Left lobe of liver (tissue), 2 donors: ENCODE data around the gene ZNF576. TPM values are rescaled to one million over a fixed set of nuclear protein-coding genes. Genes with fewer than 3 reads are reported as not detected.
"Not testable (repeated sequence)": the region's sequence is repeated elsewhere in the genome, so short reads cannot be mapped to it uniquely, and the experiment has no call there.

Experiments
- ATAC-seq: fragments of 200-7000 bp; cut with Tn5 transposase; one replicate; pipeline ENCODE4 v1.9.1; 2020; ENCODE audit warnings: mild to moderate bottlenecking, moderate library complexity
- DNase-seq: peaks from one replicate; pipeline ENCODE4 v3.0.0-alpha.2; 2020; ENCODE audit warnings: low spot score
- total RNA-seq: library from RNA; stranded (reverse); gene quantifications from one replicate; pipeline ENCODE4 v1.2.1, GENCODE V29; 2021
- donor health status: DM: no; HTN: no; CAD: no; lungs with moderate emphysema.
- donor health status: DM: no; HTN: yes; CAD: no.

ZNF576 gene
- total RNA-seq: 7.7 TPM

GRCh38 chr19:43595999-43596841, at the start of gene ZNF576, which contains the start of gene IRGQ:
Gene ZNF576, plus strand, starts transcription at chr19:43596595. Its CDS starts 514 bp downstream, at chr19:43597109.
Gene IRGQ, minus strand, starts transcription at chr19:43596134. Its CDS starts 796 bp downstream, at chr19:43595338.
- ATAC-seq (peak; percentile 91), DNase-seq (peak; percentile 100)

DNA sequence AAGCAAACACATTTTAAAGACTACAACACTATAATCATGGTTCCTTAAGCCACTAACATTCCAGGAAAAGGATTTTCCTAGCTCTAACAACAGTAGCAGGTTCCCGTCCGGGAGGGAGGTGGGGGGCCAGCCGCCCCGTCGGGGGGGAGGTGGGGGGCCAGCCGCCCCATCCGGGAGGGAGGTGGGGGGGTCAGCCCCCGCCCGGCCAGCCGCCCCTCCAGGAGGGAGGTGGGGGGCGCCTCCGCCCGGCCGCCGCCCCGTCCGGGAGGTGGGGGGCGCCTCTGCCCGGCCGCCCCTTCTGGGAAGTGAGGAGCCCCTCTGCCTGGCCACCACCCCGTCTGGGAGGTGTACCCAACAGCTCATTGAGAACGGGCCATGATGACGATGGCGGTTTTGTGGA, 48.5 kb upstream of the ZNF576 start:
- DNase-seq, ATAC-seq: not testable (repeated sequence)

GRCh38 chr19:43548706-43549105, 47.7 kb upstream of the ZNF576 start:
- ATAC-seq (no peak), DNase-seq (no peak)

- ATAC-seq (no peak), DNase-seq (no peak)
Measured at GRCh38 chr19:43551399-43552197, 44.8 kb upstream of the ZNF576 start.

GRCh38 chr19:43552198-43552450, 44.3 kb upstream of the ZNF576 start:
- ATAC-seq (no peak), DNase-seq (no peak)

GRCh38 chr19:43552616-43553015, 43.8 kb upstream of the ZNF576 start:
- no peak for ATAC-seq
- DNase-seq: no peak

DNA sequence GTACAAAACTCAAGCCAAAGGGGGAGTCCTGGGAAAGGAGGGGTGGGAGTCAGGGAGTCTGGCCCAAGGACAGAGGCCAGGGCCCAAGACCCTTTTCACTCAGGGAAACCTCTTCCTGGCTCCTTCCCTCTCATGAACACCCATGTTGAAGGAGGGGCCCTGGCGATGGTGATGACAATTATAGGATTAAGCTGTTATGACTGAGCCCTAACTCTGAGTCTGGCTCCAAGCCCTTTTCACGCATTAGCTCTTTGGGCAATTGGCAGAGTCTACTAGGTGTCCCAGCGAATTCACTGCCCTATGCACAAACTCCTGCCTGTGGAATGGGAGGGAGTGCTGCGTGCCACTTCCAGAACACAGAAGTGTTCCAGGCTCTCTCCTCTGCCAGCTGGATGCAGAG, 42.7 kb upstream of the ZNF576 start:
- no peak for ATAC-seq

GRCh38 chr19:43554317-43554895, 42.0 kb upstream of the ZNF576 start:
- ATAC-seq: no peak
- DNase-seq: no peak

More for the DNA sequence above, 42.7 kb upstream of the ZNF576 start:
- no peak for DNase-seq

DNA sequence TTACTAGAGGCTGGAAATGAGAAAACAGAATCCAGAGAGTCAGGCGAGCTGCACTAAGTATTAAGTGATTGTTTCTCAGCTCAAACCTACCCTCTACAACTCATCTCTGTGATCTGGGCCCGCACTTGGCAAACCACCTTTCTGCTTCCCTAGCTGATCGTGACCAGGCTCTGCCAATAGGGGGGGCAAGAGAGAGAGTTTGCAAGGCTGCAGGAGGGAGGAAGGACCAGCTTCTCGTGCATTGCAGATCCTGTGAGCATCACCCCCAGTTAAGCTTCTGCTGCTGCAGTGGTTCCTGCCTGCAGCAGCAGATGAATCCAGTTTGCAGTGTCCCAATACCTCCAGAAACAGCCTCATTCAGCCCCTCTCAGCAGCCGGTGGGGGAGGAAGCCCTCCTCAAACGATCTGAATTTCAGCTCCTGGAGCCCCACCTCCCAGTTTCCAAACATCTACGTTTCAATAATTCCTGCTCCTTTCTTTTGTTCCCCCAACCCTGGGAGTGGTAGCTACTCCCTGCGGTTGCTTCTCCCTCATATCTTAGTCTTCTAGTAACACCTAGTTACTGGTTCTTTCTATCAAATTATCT, 41.1 kb upstream of the ZNF576 start:
- ATAC-seq (peak; percentile 98), DNase-seq (peak; percentile 69)

- DNase-seq (no peak), ATAC-seq (peak; percentile 32)
Measured at GRCh38 chr19:43560687-43561086, 35.7 kb upstream of the ZNF576 start.

DNA sequence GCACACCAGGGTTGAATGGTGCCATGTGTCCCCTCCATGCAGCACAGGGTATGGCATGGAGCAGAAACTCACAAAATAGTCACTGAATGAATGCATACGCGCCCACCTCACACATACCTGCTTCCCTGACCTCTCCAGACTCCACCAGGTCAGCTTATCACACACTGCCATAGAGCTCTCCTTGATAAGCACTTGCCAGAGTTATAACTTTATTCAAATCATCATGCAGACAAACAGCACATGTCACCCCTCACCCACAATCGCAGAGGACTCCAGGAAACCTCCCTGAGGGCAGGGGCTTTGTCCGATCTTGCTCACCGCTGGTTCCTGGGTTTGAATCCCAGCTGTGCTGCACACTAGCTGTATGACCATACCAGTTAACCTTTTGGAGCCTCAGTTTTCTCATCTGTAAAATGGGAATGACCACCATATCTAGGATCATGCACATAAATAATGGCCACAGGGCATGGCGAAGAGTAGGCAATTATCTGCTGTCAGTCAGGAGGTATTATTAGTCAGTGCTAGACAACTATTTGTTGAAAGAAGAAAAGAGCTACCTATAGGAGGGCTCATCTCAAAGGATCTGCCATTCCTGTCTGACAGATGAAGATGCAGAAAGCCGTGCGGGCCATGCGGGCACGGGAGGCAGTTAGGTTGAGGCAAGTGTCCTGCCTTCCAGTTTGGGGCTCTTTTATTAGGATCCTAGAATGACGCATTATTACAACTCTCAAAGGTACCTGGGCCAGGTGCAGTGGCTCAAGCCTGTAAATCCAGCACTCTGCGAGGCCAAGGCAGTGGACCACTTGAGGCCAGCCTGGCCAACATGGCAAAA, 35.0 kb upstream of the ZNF576 start:
- no peak for DNase-seq
- no peak for ATAC-seq

DNA sequence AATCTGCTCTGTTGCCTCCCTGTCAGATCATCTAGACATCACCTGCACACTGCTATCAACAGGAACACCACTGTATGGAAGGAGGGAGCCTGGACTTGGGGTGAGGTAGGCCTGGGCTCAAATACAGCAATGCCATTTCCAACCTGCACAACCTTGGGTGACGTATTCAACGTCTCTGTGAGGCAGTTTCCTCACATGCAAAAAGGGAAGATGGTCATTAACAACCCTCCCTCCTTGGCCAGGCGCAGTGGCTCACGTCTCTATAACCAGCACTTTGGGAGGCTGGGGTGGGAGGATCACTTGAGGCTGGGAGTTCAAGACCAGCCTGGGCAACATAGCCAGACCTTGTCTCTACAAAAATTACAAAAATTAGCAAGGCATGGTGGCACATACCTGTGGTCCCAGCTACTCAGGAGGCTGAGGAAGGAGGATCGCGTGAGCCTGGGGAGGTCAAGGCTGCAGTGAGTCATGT, 34.1 kb upstream of the ZNF576 start:
- ATAC-seq (no peak), DNase-seq (no peak)

DNA sequence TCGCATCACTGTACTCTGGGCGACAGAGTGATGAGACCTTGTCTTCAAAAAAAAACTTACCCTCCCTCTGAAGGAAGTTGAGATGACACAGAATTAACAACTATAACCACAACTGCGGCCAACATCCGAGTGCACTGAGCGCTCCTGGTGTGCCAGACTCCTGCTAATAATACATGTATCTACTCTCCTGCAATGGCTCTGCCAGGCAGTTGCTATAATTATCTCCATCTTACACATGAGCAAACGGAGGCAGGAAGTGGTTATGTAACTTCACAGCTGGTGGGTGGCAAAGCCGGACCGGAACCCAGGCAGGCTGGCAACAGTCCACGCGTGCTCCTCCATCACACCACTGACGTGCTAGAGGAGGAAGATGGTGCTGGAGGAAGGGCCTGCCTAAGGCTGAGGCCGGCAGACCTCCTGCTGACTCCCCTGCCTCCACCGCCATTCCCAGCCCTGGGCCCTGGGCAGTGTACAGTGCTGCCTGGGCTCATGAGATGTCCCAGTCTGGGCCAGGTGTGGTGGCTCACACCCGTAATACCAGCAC, 33.6 kb upstream of the ZNF576 start:
- ATAC-seq: peak; percentile 40
- peak; percentile 55 for DNase-seq

GRCh38 chr19:43563816-43564457, 32.5 kb upstream of the ZNF576 start:
- ATAC-seq (no peak), DNase-seq (no peak)

GRCh38 chr19:43564800-43565199, 31.6 kb upstream of the ZNF576 start:
- ATAC-seq (no peak), DNase-seq (no peak)

GRCh38 chr19:43569657-43570056, 26.7 kb upstream of the ZNF576 start:
- DNase-seq (no peak), ATAC-seq (no peak)

DNA sequence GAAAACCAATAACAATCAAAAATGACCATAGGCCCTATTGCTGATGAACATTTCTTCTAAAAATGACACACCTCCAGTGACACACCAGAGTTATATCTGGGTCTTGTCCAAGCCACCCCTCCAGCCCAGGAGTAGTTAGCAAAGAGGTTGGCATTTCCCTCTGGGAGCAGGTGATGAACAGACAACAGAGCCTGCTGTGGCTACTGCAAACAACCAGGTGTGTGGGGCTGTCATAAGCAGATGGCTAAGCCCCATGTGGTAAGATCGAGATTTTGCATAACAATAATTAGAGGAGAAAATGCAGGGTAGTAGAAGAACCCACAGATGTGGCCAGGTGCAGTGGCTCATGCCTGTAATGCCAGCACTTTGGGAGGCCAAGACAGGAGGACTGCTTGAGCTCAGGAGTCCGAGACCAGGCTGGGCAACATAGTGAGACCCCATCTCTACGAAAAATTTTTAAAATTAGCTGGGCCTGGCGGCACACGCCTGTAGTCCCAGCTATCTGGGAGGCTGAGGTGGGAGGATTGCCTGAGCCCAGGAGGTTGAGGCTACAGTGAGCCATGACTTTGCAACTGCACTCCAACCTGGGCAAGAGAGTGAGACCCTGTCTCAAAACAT, 26.1 kb upstream of the ZNF576 start:
- DNase-seq (no peak), ATAC-seq (no peak)

DNA sequence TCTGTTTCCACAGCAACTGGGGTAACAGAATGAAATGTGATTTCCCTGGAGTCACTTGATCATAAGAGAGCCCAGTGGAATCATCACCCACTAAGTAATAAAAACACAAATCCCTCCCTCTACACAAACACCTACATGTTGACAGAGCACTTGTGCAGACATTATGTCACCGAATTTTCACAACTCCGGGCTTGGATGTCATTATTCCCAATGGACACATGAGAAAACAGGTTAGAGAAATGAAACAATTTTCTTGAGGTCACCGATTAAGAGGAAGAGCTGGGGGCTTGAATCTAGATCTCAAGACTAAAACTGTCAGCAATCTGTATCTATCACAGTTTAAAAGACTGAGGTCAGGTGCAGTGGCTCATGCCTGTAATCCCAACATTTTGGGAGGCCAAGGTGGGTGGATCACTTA, 24.2 kb upstream of the ZNF576 start:
- ATAC-seq (no peak), DNase-seq (no peak)
